NK-92 (cell line): ENCODE measurements around the gene CACNA2D3.

Experiments used
- DNase-seq: peaks from one replicate; lab custom pipeline; 2025; ENCODE audit not compliant: unreplicated experiment; lab: John Stamatoyannopoulos, UW

Gene CACNA2D3

GRCh38 chr3:54936561-54936960 lies 814.2 kb downstream of the CACNA2D3 start:
- DNase-seq = no peak

GRCh38 chr3:54939557-54940300 lies 817.4 kb downstream of the CACNA2D3 start:
- DNase-seq = no peak

GRCh38 chr3:54940971-54941370 lies 818.6 kb downstream of the CACNA2D3 start:
- DNase-seq = no peak

GRCh38 chr3:54941690-54942362 lies 819.5 kb downstream of the CACNA2D3 start:
- DNase-seq = no peak

GRCh38 chr3:54949491-54950044 lies 827.2 kb downstream of the CACNA2D3 start:
- DNase-seq = no peak

- DNase-seq = no peak
These were observed 828.1 kb downstream of the CACNA2D3 start for GRCh38 chr3:54950391-54951003.

- DNase-seq = no peak
These were observed 829.1 kb downstream of the CACNA2D3 start for GRCh38 chr3:54951405-54951804.

- DNase-seq = no peak
These were observed 831.7 kb downstream of the CACNA2D3 start for GRCh38 chr3:54954022-54954421.

- DNase-seq = no peak
These were observed 832.2 kb downstream of the CACNA2D3 start for GRCh38 chr3:54954521-54954920.

GRCh38 chr3:54955496-54955895 lies 833.1 kb downstream of the CACNA2D3 start:
- DNase-seq = no peak

GRCh38 chr3:54955941-54956340 lies 833.6 kb downstream of the CACNA2D3 start:
- no peak for DNase-seq

- DNase-seq = no peak
These were observed 835.4 kb downstream of the CACNA2D3 start for GRCh38 chr3:54957711-54958110.

GRCh38 chr3:54960082-54960481 lies 837.7 kb downstream of the CACNA2D3 start:
- DNase-seq = no peak

GRCh38 chr3:54960701-54961100 lies 838.3 kb downstream of the CACNA2D3 start:
- no peak for DNase-seq

- DNase-seq = no peak
These were observed 839.8 kb downstream of the CACNA2D3 start for GRCh38 chr3:54962200-54962599.

- no peak for DNase-seq
These were observed 841.3 kb downstream of the CACNA2D3 start for GRCh38 chr3:54963641-54964040.

GRCh38 chr3:54964081-54964480 lies 841.7 kb downstream of the CACNA2D3 start:
- no peak for DNase-seq

GRCh38 chr3:54965746-54966145 lies 843.4 kb downstream of the CACNA2D3 start:
- DNase-seq = no peak

- no peak for DNase-seq
These were observed 844.6 kb downstream of the CACNA2D3 start for GRCh38 chr3:54966979-54967378.

GRCh38 chr3:54967731-54968161 lies 845.4 kb downstream of the CACNA2D3 start:
- no peak for DNase-seq

- no peak for DNase-seq
These were observed 846.3 kb downstream of the CACNA2D3 start for GRCh38 chr3:54968546-54969172.
